Measurements from ENCODE around the gene GABRG1. TPM values are rescaled to one million over a fixed set of nuclear protein-coding genes. Genes with fewer than 3 reads are reported as not detected.

Gene GABRG1
- not detected in 2 replicates for total RNA-seq (2014; rRNA removed; shearing (Covaris generic))

DNA sequence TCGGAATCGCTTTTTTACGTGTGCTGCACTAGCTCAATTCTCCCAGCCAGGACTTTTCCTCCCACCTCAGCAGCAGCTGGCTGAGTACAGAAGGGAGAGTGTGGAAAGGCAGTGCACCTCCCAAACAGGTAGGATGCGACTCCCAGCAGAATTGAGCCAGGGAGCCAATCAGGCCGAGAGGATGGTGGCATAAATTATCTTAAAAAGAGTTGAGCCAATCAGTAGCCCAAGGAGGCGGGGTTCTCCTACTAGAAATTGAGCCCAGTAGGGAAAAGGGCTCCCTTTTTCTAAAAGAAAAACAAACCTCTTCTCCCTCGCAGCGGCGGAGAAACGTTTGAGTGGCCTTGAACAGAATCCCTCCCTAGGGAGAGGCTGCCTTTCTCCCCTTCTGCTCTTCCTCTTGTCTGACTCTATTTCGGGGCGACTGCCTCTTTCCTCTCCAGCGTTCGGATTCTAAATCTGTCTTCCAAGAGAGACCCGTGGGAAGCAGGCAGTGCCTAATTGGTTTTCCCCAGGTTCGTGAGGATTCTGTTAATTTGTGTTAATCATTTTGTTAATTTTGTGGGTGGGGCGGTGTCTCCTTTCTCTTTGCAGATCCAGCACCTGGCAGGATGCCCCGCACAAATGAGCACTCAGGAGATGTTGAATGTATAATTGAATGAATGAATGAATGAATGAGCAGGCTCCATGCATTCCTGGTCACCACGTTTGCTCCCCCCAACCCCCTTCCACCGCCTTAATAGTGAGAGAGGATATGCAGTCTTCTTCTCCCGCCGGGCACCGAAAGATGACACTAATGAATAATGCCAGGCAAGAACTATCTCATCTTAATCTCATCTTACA lies at the start of gene GABRG1:
Gene GABRG1, minus strand, starts transcription at position 142 of the 843 bp plus-strand sequence. Its CDS starts 141 bp downstream, at position 1.
- peaks cover 6% of the 10 kb centered on the region; the same call in 1 of the 2 replicates for H3K27me3 ChIP-seq
- no peak within 1 kb of the TSS for H3K4me3 ChIP-seq

DNA sequence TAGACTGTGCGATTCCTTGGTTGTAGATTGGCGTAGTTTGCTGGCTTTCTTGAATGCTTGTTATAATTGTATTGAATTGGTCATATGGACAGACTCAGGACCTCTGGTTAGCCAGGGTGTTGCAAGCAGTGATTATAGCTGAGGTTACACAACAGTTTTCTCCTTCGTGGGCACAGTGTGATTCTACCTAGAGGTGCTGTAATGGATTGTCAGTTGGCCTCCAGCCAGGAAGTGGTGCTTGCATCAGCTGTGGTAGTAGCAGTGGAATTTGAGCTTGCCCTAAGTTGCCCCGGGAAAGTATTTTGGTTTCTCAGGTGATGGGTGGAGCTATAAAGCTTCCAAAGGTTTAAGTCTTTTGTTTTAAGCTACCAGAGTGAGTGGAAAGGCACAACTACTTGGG lies 23.1 kb upstream of the GABRG1 start:
- H3K27me3 ChIP-seq: no peaks in the 10 kb centered on the region
- no peaks in the 10 kb centered on the region for H3K36me3 ChIP-seq
- no peak overlapping the region for H3K4me3 ChIP-seq
- no peaks in the 10 kb centered on the region for H3K9me3 ChIP-seq (replicated peaks)
- H3K27ac ChIP-seq: no peak overlapping the region
- H3K4me1 ChIP-seq: no peaks in the 10 kb centered on the region
- peak in 1 of 2 experiments; percentile 23 for DNase-seq

More for the DNA sequence above, at the start of gene GABRG1:
- no peak for DNase-seq
- no peaks in the 10 kb centered on the region for H3K4me1 ChIP-seq
- H3K27ac ChIP-seq: no peak within 1 kb of the TSS
- no peaks in the 10 kb centered on the region for H3K36me3 ChIP-seq
- no peaks in the 10 kb centered on the region for H3K9me3 ChIP-seq (replicated peaks)

DNA sequence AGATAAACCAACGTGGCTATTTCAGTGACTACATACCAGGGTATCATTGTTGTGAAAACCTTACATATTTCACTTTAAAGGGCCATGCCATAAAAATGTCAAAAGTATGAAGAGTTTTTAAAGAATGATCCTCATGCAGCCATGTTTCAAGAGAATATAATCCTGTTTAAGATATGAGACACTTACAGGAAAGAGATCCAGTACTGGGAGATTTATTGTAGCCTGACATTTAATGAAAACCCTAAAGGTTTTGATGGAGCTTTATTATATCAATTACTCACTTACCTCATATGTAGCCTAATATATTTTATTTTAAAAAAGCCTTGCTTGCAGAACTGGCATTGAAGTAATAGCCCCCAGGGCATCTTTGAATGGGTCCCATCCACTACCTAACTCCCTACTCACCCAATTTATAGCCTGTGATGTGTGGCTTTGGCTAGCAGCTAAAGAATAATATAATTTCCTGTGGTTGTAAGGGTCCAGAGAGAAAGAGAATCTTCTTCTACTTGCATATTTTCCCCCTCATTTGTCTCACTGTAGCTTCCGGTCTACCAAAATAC lies 7.7 kb upstream of the GABRG1 start:
- DNase-seq: no peak
- Histone ChIP-seq H3K9me3 (replicated peaks) (no peaks in the 10 kb centered on the region), H3K27me3 (peaks cover 3% of the 10 kb centered on the region; the same call in 1 of the 2 replicates), H3K27ac (no peak overlapping the region), H3K4me3 (no peak overlapping the region), H3K4me1 (no peaks in the 10 kb centered on the region), H3K36me3 (no peaks in the 10 kb centered on the region)

DNA sequence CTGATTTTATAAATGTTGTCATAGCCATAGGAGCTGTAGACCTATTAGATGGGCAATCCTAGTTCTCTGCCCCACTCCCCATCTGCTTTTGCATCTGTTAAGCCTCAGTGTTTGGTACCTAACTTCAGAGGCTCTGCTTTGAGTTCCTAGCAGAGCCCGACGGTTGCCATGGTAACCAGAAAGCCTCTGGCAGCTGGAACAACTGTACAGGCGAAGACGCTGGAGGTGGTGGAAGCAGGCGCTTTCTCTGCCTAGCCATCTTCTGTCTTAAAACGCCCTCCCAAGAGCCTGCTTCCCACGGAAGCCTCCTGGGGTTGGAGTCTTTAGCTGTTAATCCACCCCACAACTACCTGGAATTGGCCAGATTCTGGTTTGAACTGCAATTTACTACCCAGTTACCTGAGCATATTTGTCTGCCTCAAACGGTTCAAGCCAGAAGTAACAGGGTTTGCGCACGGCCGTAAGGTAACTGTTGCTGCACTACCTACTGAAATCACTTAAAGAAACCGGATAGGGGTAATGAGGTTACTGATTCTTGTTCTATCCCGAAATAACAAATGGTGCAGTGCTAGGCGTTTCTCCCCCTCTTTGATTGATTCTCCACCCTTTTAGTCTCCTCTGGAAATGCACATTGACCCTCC lies 1.0 kb upstream of the GABRG1 start:
- no peaks in the 10 kb centered on the region for H3K9me3 ChIP-seq (replicated peaks)
- H3K27ac ChIP-seq: no peak overlapping the region
- H3K36me3 ChIP-seq: no peaks in the 10 kb centered on the region
- H3K4me3 ChIP-seq: no peak overlapping the region
- H3K27me3 ChIP-seq: peaks cover 6% of the 10 kb centered on the region; the same call in 1 of the 2 replicates
- H3K4me1 ChIP-seq: no peaks in the 10 kb centered on the region
- peak; percentile 63 to 69 for DNase-seq

DNA sequence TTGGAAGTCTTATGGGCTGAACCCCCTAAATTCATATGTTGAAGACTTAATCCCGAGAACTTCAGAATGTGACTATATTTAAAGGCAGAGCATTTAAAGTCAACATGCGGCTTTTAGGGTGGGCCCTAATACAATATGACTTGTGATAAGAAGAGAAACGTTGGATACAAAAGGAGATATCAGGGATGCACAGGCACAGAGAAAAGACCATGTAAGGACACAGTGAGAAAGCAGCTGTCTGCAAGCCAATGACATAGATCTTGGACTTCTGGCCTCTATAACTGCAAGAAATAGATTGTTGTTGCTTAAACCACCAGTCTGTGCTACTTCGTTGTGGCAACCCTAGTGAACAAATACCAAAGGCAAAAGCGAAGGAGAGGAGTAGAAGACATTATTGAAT lies 42.2 kb downstream of the GABRG1 start:
- H3K4me3 ChIP-seq: no peak overlapping the region
- no peaks in the 10 kb centered on the region for H3K36me3 ChIP-seq
- H3K9me3 ChIP-seq (replicated peaks): no peaks in the 10 kb centered on the region
- DNase-seq: no peak
- peaks cover 4% of the 10 kb centered on the region; the same call in 1 of the 2 replicates for H3K27me3 ChIP-seq
- no peaks in the 10 kb centered on the region for H3K4me1 ChIP-seq
- no peak overlapping the region for H3K27ac ChIP-seq

DNA sequence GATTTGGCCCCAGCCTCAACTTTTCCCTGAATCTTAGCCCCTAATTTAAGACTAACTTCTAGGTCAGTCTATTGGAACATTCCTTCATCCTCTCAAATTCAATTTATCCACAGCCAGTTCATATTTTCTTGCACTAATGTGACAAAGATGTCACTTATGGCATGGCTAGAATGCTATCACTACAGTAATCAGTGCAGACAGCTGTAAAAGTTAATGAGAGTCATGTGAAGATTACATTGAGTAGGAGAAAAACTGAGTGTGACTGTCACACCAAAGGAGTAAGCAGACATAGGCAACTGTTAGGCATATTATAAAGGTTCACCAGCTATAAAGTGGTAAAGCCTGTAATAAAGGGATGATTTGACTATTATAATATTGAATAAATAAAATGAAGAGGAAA lies 42.6 kb downstream of the GABRG1 start:
- Histone ChIP-seq H3K27ac (no peak overlapping the region), H3K4me3 (no peak overlapping the region), H3K27me3 (peaks cover 4% of the 10 kb centered on the region; the same call in 1 of the 2 replicates), H3K9me3 (replicated peaks) (no peaks in the 10 kb centered on the region), H3K36me3 (no peaks in the 10 kb centered on the region), H3K4me1 (no peaks in the 10 kb centered on the region)
- no peak for DNase-seq

DNA sequence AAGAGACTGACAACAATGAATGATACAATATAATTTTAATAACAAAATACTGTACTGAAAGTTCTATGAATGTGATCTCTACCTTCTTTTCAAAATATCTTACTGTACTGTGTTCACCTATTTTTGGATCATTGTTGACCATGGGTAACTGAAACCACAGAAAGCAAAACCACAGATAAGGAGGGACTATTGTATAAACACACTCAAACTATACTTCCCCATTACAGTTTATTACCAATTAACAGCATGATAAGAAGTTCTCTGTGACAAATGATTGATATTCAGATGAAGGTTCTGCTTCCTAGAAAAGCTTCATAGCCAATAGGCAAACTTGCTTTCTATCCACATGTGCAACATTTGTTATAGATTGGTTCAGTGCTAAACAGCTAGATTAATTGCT lies 50.1 kb downstream of the GABRG1 start:
- Histone ChIP-seq H3K27me3 (no peaks in the 10 kb centered on the region; the same call in 1 of the 2 replicates), H3K36me3 (no peaks in the 10 kb centered on the region), H3K4me1 (no peaks in the 10 kb centered on the region), H3K9me3 (replicated peaks) (no peaks in the 10 kb centered on the region), H3K4me3 (no peak overlapping the region), H3K27ac (no peak overlapping the region)
- no peak for DNase-seq

DNA sequence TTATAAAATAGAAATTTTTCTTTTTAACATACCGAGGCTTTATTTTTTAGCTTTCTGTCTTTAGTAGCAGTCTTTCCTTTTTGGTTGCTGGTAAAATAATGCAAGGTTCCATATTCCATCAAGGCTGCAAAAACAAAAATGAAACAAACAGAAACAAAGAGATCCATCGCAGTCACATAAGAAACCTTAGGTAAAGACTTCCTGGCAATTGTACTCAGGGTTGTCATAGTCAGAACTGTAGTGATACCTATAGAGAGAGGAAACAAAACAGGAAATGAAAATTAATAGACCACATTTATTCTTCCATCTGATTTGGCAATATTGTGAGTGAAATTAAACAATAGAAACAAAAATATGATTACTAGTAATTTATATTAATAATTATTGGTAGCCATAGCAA lies 72.5 kb downstream of the GABRG1 start:
- H3K4me3 ChIP-seq: no peak overlapping the region
- H3K27me3 ChIP-seq: peaks cover 13% of the 10 kb centered on the region
- no peak overlapping the region for H3K27ac ChIP-seq
- H3K9me3 ChIP-seq (replicated peaks): no peaks in the 10 kb centered on the region
- no peaks in the 10 kb centered on the region for H3K36me3 ChIP-seq
- H3K4me1 ChIP-seq: no peaks in the 10 kb centered on the region
- DNase-seq: no peak

DNA sequence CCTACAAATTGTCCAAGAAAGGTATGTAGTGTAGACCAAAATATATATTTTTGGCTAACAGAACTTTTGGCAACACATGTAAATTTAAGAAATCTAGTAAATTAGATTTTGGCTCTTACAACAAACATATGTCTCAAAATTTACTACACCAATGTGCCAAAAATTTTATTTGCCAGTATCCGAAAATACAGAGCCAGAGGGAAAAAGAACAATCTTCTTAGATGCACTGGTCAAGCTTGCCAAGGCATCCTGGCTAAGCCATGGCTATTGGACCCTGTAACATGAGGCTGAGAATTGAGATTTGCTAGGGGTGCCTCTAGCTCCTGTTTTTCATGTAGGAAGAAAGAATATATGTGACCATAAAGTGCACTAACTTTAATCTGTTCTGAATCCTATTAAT lies 91.8 kb downstream of the GABRG1 start:
- no peak for DNase-seq
- no peaks in the 10 kb centered on the region for H3K36me3 ChIP-seq

DNA sequence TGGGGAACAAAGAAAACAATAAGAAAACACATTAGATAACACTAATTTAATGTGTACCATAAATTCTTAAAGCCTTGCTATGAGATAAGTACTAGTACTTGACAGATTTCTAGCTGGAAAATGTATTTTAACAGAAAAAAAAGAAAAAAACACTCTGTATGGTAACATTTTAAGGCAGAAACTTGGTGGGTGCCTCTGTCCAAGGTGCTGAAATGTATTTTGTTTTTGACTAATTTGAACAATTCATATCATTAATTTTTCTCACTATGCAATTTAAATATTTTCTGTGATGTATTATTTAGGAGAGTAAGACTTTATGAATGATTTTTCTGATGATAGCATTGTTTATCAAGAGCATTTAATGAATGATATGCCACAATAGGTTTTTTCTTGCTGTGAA lies 107.5 kb downstream of the GABRG1 start:
- no peaks in the 10 kb centered on the region for H3K4me1 ChIP-seq
- H3K36me3 ChIP-seq: no peaks in the 10 kb centered on the region
- H3K27ac ChIP-seq: no peak overlapping the region
- H3K27me3 ChIP-seq: no peaks in the 10 kb centered on the region
- H3K4me3 ChIP-seq: no peak overlapping the region
- H3K9me3 ChIP-seq (replicated peaks): no peaks in the 10 kb centered on the region
- DNase-seq: peak in 1 of 2 experiments; percentile 36

More for the DNA sequence above, 91.8 kb downstream of the GABRG1 start:
- H3K4me3 ChIP-seq: no peak overlapping the region
- no peak overlapping the region for H3K27ac ChIP-seq
- no peaks in the 10 kb centered on the region for H3K4me1 ChIP-seq
- H3K9me3 ChIP-seq (replicated peaks): no peaks in the 10 kb centered on the region
- no peaks in the 10 kb centered on the region for H3K27me3 ChIP-seq

DNA sequence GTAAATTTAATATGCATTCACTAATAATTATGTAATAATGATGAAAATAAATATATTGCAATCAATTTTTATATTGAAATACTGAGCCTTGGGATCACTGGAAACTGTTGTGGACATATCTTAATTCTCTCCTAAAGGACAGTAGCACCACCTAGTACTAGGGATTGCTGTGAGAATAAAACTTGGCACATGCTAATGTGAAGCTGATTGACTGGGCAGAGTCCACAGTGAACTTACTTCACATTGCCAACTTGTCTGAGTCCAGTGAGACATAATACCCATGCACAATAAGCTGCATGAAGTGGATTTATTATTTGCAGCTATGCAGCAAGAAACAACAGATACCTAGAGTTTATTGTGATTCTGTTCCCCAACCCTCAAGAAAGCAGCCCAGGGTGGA lies 131.1 kb downstream of the GABRG1 start:
- Histone ChIP-seq H3K4me1 (no peaks in the 10 kb centered on the region), H3K9me3 (replicated peaks) (no peaks in the 10 kb centered on the region), H3K27me3 (no peaks in the 10 kb centered on the region), H3K36me3 (no peaks in the 10 kb centered on the region), H3K4me3 (no peak overlapping the region), H3K27ac (no peak overlapping the region)
- no peak for DNase-seq

DNA sequence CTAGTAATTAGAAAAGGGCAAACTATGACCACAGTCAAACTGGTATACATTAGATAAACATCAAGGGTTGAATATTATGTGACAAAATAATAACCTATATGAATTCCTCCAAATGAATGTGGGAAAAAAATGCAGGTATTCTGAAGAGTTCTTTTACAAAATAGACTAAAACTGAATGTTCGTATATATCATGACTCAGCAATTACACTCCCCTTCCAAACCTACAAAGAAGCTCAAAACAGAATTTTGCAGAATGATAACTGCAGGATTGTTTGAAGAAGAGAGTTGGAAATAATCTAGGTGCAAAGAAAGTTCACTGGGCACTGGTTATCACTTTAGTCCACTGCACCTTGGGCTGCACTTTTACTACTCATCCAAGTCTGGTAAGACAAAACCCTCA lies 134.1 kb downstream of the GABRG1 start:
- no peaks in the 10 kb centered on the region for H3K4me1 ChIP-seq
- no peak for DNase-seq
- H3K4me3 ChIP-seq: no peak overlapping the region
- H3K27me3 ChIP-seq: no peaks in the 10 kb centered on the region
- no peak overlapping the region for H3K27ac ChIP-seq
- no peaks in the 10 kb centered on the region for H3K9me3 ChIP-seq (replicated peaks)
- no peaks in the 10 kb centered on the region for H3K36me3 ChIP-seq

DNA sequence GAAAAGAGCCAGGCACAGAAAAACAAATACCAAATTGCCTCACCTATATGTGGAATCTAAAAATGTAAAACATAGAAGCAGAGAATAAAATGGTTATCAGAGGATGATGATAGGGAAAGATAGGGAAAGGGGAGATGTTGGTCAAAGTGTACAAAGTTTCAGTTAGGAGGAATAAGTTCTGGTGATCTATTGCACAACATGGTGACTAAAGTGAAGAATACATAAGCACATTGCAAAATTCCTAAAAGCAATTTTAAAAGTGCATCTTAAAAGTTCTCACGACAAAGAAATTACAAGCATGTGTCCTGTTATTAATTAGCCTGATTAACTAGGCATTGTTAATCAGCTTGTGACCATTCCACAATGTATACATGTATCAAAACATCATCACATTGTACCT lies 136.0 kb downstream of the GABRG1 start:
- DNase-seq: no peak
- Histone ChIP-seq H3K36me3 (no peaks in the 10 kb centered on the region), H3K27ac (no peak overlapping the region), H3K4me3 (no peak overlapping the region), H3K27me3 (no peaks in the 10 kb centered on the region), H3K9me3 (replicated peaks) (no peaks in the 10 kb centered on the region), H3K4me1 (no peaks in the 10 kb centered on the region)

Data from SJCRH30 (cell line).